GM21529 (cell line): ENCODE data around the gene UGT1A10.
"Not testable (repeated sequence)": the region's sequence is repeated elsewhere in the genome, so short reads cannot be mapped to it uniquely, and the experiment has no call there.

Experiments
- ATAC-seq: cut with Tn5 transposase; IDR thresholded peaks from one replicate; pipeline ENCODE4 v1.9.1; 2021; ENCODE audit not compliant: unreplicated experiment

The UGT1A10 gene

DNA sequence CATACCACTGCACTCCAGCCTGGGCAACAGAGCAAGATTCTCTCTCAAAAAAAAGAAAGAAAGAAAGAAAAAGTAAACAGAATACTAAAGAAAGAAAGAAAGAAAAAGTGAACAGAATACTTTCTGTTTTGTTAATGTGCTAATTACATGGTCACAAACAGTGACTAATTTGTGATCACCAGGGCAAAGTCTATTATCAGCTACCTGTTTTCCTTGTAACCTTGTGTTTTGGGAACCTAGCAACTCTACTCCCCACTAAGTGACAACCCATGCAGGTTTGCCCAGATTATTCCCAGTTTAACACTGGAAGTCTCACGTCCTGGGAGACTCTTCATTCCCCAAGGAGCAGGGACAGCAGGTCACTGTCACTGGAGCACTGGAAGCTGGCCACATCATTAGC, 18.8 kb downstream of the UGT1A10 start:
- no peak for ATAC-seq

DNA sequence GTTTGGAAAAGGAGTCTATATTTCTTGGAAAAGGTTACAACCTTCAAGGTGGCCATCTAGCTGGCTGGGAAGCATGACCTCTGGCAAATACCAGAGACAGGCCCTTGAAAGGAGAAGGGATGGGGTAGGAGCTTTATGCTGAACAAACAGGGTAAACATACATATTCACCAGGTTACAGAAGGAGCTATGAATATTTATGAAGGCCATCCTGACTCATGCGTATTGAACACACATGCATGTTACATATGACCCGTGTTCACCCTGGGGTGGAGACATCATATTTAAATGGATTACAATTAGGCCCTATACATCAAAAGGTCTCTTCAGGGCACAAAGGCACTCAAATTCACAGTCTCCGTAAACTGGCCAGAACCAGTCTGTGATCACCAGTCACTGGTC, 19.7 kb downstream of the UGT1A10 start:
- ATAC-seq: not testable (repeated sequence)

DNA sequence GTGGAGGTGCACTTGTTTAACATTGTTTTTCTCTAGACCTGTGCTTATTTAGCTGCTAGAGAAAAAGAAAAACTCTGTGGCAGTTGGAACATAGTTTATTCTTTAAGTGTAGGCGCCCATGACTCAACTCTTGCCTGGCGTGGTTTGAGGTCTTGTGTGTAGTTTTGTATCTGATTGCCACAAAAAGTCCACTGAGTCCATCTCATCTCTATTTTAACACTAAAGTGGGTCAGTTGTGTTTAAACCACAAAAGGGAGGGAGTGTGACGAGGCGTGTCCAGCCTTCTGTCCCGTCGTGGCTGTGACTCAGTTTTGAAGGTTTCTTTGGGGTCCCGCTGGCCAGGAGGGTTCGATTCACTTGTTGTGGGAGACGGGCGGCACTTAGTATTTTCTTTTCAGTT, 20.2 kb downstream of the UGT1A10 start:
- no peak for ATAC-seq

DNA sequence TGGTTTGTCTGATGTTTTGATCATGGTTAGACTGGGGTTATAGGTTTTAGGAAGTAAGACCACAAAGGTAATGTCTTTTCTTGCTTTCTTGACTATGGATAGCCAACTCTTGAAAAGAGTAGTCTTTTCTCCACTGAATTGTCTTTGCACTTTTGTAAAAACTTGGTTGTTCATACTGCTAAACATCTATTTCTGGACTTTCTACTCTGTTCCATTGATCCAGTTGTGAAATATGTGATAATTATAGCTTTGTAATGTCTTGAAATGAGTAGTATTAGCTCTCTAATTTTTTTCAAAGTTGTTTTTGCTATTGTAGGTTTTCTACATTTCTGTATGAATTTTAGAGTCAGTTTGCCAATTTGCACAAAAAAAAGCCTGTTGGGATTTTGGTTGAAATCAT, 22.4 kb downstream of the UGT1A10 start:
- no peak for ATAC-seq

- ATAC-seq: no peak
Measured at GRCh38 chr2:233663911-233664310, 27.7 kb downstream of the UGT1A10 start.

GRCh38 chr2:233668605-233669260, 32.5 kb downstream of the UGT1A10 start:
- no peak for ATAC-seq

- ATAC-seq: no peak
Measured at GRCh38 chr2:233671290-233672161, 35.3 kb downstream of the UGT1A10 start, which contains the start of gene UGT1A9. UGT1A9 (plus strand) TSS chr2:233671898; CDS start chr2:233671935, 37 bp downstream.

GRCh38 chr2:233672886-233673285, 36.6 kb downstream of the UGT1A10 start:
- no peak for ATAC-seq

GRCh38 chr2:233673896-233674295, 37.6 kb downstream of the UGT1A10 start:
- ATAC-seq: no peak

- ATAC-seq: no peak
Measured at GRCh38 chr2:233674314-233674713, 38.1 kb downstream of the UGT1A10 start.

DNA sequence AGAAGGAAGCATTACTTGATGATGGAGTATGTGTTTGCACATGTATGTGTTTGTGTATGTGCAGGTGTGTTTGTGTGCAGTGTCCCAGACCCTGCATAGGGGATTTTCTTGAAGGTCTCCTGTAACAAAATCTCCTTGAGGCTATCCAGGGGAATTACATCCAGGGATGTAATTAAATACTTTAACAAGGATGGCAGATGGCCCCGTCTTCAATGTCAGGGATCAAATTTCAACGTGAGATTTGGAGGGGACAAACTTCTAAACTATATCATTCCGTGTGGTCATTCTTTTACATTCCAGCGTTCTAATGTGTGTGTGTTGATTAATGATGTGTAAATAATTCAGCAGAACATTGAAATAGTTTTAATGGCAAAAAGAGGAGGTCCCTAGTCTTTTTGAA, 38.7 kb downstream of the UGT1A10 start:
- ATAC-seq: no peak

DNA sequence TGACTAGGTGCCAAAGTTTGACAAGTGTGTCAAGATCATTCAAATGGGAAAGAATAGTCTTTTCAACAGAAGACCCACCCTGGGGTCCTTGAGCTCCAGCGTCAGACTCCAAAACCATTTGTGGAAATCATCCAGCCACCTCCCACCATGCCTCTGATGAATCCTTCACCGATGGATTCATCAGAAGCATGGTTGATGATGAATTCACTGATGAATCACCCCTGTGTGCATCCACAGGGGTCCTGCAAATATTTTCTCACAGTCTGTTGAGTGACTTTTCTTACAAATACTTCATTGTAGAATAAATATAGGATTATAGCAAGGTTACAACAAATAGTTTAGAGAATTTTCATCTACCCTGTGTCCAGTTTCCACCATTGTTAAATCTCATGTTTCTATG, 39.8 kb downstream of the UGT1A10 start:
- ATAC-seq: no peak

- no peak for ATAC-seq
Measured at GRCh38 chr2:233679196-233679595, 42.9 kb downstream of the UGT1A10 start.

- ATAC-seq: no peak
Measured at GRCh38 chr2:233680361-233681045, 44.3 kb downstream of the UGT1A10 start.

GRCh38 chr2:233681521-233682099, 45.4 kb downstream of the UGT1A10 start, which contains the start of gene UGT1A7:
UGT1A7 (plus strand) TSS chr2:233681901; CDS start chr2:233681938, 37 bp downstream.
- no peak for ATAC-seq

GRCh38 chr2:233684640-233685039, 48.4 kb downstream of the UGT1A10 start:
- no peak for ATAC-seq

DNA sequence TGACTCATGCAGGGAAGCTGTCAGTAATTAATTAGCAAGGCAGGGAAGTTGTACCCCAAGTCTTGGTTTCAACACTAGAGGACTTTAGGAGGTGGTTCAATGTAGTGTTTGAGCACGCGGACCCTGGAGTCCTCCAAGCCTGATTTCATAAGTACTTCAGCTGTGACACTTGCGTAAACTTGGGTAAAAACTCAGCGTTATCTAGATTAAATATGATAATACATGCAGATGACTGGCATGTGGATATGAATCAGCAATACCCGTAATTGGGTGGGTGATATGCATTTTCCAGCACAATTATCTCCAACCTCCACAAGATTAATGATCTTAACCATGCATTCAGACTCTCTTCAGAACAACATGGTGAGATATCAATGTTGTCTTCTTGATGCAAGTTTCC, 50.7 kb downstream of the UGT1A10 start:
- ATAC-seq: no peak

GRCh38 chr2:233688341-233688740, 52.1 kb downstream of the UGT1A10 start:
- no peak for ATAC-seq

- ATAC-seq: no peak
Measured at GRCh38 chr2:233689031-233689430, 52.8 kb downstream of the UGT1A10 start.

- ATAC-seq: no peak
Measured at GRCh38 chr2:233689501-233689900, 53.3 kb downstream of the UGT1A10 start.

DNA sequence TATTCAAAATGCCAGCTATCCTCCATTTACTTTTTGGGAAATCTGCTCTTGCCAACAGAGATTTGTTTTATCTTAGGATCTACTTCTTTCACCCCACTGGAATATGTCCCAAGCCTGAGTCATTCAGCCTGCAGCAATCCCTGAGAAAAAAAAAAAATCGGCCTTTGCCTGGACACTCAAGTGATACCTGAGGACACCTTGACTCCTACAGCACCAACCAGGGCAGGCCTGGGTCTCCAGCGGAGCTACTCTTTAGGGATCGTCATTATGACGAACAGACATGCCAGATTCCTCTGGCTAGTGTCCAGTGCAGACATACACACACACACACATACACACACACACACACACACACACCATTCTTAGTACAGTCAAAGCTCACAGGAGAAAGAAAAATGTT, 54.2 kb downstream of the UGT1A10 start:
- no peak for ATAC-seq
